ENCODE results near the gene PKHD1. TPM values are rescaled to one million over a fixed set of nuclear protein-coding genes. Genes with fewer than 3 reads are reported as not detected.

PKHD1 gene
- total RNA-seq, 1 experiment from 2014 or later: 0.40 TPM

DNA sequence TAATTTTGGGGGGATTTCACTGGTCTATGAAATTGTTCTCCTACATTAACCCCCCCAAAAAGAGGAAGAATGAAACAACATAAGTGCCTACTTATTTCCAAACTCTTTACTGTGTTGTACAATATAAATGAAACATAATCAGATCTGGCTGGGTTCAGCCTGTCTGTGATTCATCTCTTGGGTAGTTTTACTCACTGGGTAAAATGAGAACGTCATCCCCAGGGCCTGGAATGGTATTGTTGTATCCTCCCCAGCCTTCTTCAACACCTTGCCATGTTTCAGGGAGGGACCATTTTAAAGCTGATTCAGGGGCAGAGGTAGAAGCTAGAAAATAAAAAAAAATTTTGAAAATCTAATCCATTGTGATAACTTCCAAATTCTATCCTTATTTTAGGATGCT is 256.7 kb downstream of the PKHD1 start:
- ATAC-seq: peak; percentile 86
- H3K79me2 ChIP-seq (ENCODE audit: low read length): no peaks in the 10 kb centered on the region

GRCh38 chr6:51827580-51827979 is 259.8 kb downstream of the PKHD1 start:
- H3K79me2 ChIP-seq (ENCODE audit: low read length): no peaks in the 10 kb centered on the region

More for the DNA sequence above, 256.7 kb downstream of the PKHD1 start:
- Histone ChIP-seq H4K20me1 (ENCODE audit: low read length) (no peaks in the 10 kb centered on the region), H3F3A (ENCODE audit: low read length, unreplicated experiment) (no peaks in the 10 kb centered on the region), H3K4me1 (ENCODE audit: insufficient read depth, low read length) (peaks cover 6% of the 10 kb centered on the region; the same call in 1 of the 2 replicates), H3K36me3 (ENCODE audit: low read depth, low read length) (no peaks in the 10 kb centered on the region), H3K27ac (ENCODE audit: low read length) (no peak overlapping the region), H3K4me3 (ENCODE audit: low read length) (no peak overlapping the region), H2AFZ (ENCODE audit: low read length) (no peak overlapping the region), H3K27me3 (ENCODE audit: low read length) (no peaks in the 10 kb centered on the region), H3K9ac (ENCODE audit: low read length) (no peak overlapping the region), H3K9me3 (ENCODE audit: low read length) (no peaks in the 10 kb centered on the region), H3K4me2 (ENCODE audit: low read length) (peak overlapping the region; percentile 12; the same call in 1 of the 2 replicates), H3K9me2 (replicated peaks; ENCODE audit: low read length) (no peaks in the 10 kb centered on the region)
- POLR2A ChIA-PET (ENCODE audit: unreplicated experiment): no interaction called here
- TF ChIP-seq, protein P1, sequence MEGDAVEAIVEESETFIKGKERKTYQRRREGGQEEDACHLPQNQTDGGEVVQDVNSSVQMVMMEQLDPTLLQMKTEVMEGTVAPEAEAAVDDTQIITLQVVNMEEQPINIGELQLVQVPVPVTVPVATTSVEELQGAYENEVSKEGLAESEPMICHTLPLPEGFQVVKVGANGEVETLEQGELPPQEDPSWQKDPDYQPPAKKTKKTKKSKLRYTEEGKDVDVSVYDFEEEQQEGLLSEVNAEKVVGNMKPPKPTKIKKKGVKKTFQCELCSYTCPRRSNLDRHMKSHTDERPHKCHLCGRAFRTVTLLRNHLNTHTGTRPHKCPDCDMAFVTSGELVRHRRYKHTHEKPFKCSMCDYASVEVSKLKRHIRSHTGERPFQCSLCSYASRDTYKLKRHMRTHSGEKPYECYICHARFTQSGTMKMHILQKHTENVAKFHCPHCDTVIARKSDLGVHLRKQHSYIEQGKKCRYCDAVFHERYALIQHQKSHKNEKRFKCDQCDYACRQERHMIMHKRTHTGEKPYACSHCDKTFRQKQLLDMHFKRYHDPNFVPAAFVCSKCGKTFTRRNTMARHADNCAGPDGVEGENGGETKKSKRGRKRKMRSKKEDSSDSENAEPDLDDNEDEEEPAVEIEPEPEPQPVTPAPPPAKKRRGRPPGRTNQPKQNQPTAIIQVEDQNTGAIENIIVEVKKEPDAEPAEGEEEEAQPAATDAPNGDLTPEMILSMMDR (conservative IDR thresholded peaks at IDR 0.05; ENCODE audit: low read depth, low read length): no peak
- TF ChIP-seq EZH2 (IDR thresholded peaks at IDR 0.05; ENCODE audit: low read length, unreplicated experiment) (no peak), EZH2phosphoT487 (IDR thresholded peaks at IDR 0.05; ENCODE audit: borderline replicate concordance, low read length) (no peak)
- intact Hi-C loops (cut with micrococcal nuclease): no loop called here
- peak; percentile 73 for DNase-seq
- CTCF ChIA-PET: no interaction called here
- no TSS peak for BruUV-seq (replicated peaks)

DNA sequence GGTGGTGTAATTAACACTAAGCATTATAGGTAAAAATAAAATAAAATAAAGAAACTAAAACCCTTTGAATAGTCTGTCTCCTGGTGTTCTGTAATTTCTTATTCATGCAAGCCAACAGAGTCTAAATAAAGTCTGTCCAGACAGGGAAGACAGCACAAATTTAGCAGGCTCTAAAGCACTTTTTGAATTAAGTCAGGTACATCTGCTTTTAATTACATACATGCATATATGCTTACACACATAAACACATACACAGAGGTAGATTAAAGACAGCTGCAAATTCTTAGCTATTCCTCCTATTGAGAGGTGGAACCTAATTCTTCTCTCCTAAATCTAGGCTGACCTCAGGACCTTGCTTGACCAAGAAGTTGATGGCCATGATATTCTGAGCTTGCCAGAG is 262.5 kb downstream of the PKHD1 start:
- ChIA-PET CTCF (no interaction called here), POLR2A (ENCODE audit: unreplicated experiment) (no interaction called here)
- H3K9me3 ChIP-seq (ENCODE audit: low read length): no peaks in the 10 kb centered on the region
- H3K27me3 ChIP-seq (ENCODE audit: low read length): no peaks in the 10 kb centered on the region
- no peaks in the 10 kb centered on the region for H3K36me3 ChIP-seq (ENCODE audit: low read depth, low read length)
- TF ChIP-seq, protein P1 (conservative IDR thresholded peaks at IDR 0.05; ENCODE audit: low read depth, low read length): no peak
- no peak for TF ChIP-seq EZH2phosphoT487 (IDR thresholded peaks at IDR 0.05; ENCODE audit: borderline replicate concordance, low read length)
- TF ChIP-seq EZH2 (IDR thresholded peaks at IDR 0.05; ENCODE audit: low read length, unreplicated experiment): no peak
- no peaks in the 10 kb centered on the region for H3K79me2 ChIP-seq (ENCODE audit: low read length)
- H3K9ac ChIP-seq (ENCODE audit: low read length): no peak overlapping the region
- H3K4me3 ChIP-seq (ENCODE audit: low read length): no peak overlapping the region
- BruUV-seq (replicated peaks): no TSS peak
- H3K9me2 ChIP-seq (replicated peaks; ENCODE audit: low read length): no peaks in the 10 kb centered on the region
- no peak overlapping the region for H3K27ac ChIP-seq (ENCODE audit: low read length)
- no peaks in the 10 kb centered on the region for H4K20me1 ChIP-seq (ENCODE audit: low read length)
- no peak overlapping the region for H2AFZ ChIP-seq (ENCODE audit: low read length)
- no peak overlapping the region for H3K4me2 ChIP-seq (ENCODE audit: low read length)
- intact Hi-C loops (cut with micrococcal nuclease): no loop called here
- no peaks in the 10 kb centered on the region; the same call in 1 of the 2 replicates for H3K4me1 ChIP-seq (ENCODE audit: insufficient read depth, low read length)
- DNase-seq (no peak), ATAC-seq (no peak)
- no peaks in the 10 kb centered on the region for H3F3A ChIP-seq (ENCODE audit: low read length, unreplicated experiment)

More at GRCh38 chr6:51827580-51827979, 259.8 kb downstream of the PKHD1 start:
- Histone ChIP-seq H3K27ac (ENCODE audit: low read length) (no peak overlapping the region), H3K27me3 (ENCODE audit: low read length) (no peaks in the 10 kb centered on the region), H2AFZ (ENCODE audit: low read length) (no peak overlapping the region), H4K20me1 (ENCODE audit: low read length) (no peaks in the 10 kb centered on the region), H3K4me3 (ENCODE audit: low read length) (no peak overlapping the region), H3K4me1 (ENCODE audit: insufficient read depth, low read length) (peaks cover 6% of the 10 kb centered on the region; the same call in 1 of the 2 replicates), H3K9ac (ENCODE audit: low read length) (no peak overlapping the region), H3K9me2 (replicated peaks; ENCODE audit: low read length) (no peaks in the 10 kb centered on the region), H3F3A (ENCODE audit: low read length, unreplicated experiment) (no peaks in the 10 kb centered on the region), H3K36me3 (ENCODE audit: low read depth, low read length) (no peaks in the 10 kb centered on the region), H3K9me3 (ENCODE audit: low read length) (no peaks in the 10 kb centered on the region), H3K4me2 (ENCODE audit: low read length) (no peak overlapping the region)
- DNase-seq (no peak), ATAC-seq (no peak)
- ChIA-PET POLR2A (ENCODE audit: unreplicated experiment) (no interaction called here), CTCF (no interaction called here)
- TF ChIP-seq, protein P1 (conservative IDR thresholded peaks at IDR 0.05; ENCODE audit: low read depth, low read length): no peak
- TF ChIP-seq EZH2 (IDR thresholded peaks at IDR 0.05; ENCODE audit: low read length, unreplicated experiment) (no peak), EZH2phosphoT487 (IDR thresholded peaks at IDR 0.05; ENCODE audit: borderline replicate concordance, low read length) (no peak)
- intact Hi-C loops (cut with micrococcal nuclease): no loop called here
- BruUV-seq (replicated peaks): no TSS peak
